MM.1S (cell line): ENCODE results near the gene FGF12.

ENCODE experiments used
- EZH2 ChIP-seq: fragments of 300-600 bp; sonication (generic); optimal IDR thresholded peaks from 2 replicates; pipeline ENCODE3; 2017; ENCODE audit warnings: low read depth, mild to moderate bottlenecking, antibody characterized with exemption, low read length, mixed read lengths
- TF ChIP-seq, protein P1 (sequence below): fragments of 300-600 bp; sonication (generic); IDR thresholded peaks from 2 replicates; pipeline ENCODE4 v1.5.1; 2016; ENCODE audit warnings: antibody characterized with exemption, low read length, mixed read lengths

DNA sequence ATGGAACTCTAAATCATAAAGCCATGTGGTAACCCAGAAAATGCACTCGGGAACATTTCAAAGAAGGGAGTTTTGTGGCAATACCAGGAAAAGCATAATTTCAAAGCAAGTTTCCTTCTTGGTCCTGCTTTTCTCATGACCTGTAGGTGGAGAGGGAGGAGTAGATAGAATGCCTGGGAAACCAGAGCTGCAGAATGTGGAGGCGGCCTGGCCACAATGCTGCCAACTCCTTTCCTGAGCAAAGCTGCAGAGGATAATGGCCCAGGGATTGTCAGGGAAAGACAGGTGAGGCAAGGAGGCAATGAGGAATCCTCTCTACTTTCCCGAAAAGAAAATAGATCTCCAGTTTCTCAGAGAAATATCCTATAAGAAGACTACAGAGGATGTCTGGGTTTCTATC is 330.3 kb downstream of the FGF12 start:
- TF ChIP-seq, protein P1, sequence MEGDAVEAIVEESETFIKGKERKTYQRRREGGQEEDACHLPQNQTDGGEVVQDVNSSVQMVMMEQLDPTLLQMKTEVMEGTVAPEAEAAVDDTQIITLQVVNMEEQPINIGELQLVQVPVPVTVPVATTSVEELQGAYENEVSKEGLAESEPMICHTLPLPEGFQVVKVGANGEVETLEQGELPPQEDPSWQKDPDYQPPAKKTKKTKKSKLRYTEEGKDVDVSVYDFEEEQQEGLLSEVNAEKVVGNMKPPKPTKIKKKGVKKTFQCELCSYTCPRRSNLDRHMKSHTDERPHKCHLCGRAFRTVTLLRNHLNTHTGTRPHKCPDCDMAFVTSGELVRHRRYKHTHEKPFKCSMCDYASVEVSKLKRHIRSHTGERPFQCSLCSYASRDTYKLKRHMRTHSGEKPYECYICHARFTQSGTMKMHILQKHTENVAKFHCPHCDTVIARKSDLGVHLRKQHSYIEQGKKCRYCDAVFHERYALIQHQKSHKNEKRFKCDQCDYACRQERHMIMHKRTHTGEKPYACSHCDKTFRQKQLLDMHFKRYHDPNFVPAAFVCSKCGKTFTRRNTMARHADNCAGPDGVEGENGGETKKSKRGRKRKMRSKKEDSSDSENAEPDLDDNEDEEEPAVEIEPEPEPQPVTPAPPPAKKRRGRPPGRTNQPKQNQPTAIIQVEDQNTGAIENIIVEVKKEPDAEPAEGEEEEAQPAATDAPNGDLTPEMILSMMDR: no peak
- TF ChIP-seq EZH2: no peak
